Left ventricle myocardium superior (tissue), 1 donor: Measurements from ENCODE around the gene MOCS2. TPM values are rescaled to one million over a fixed set of nuclear protein-coding genes. Genes with fewer than 3 reads are reported as not detected.

ENCODE experiments used
- ATAC-seq: fragments of 200-7000 bp; cut with Tn5 transposase; one replicate; pipeline ENCODE4 v1.9.1; 2020; ENCODE audit warnings: mild to moderate bottlenecking, moderate library complexity
- DNase-seq: peaks from one replicate; pipeline ENCODE4 v3.0.0-alpha.2; 2020
- intact Hi-C: fragments of 100-400 bp; cut with micrococcal nuclease; formaldehyde crosslinking; loops from one replicate; pipeline ENCODE4 v1.11.0; 2022
- total RNA-seq: library from RNA; stranded (reverse); fragmentation: NEBNext Ultra II Directional; extraction: Animal tissue kit (Norgen Biotek cat#: 25700); gene quantifications from one replicate; pipeline ENCODE4 v1.2.1, GENCODE V29; 2021
- donor health status: DM: no; HTN: yes; CAD: no; lungs with severe emphysema.

The MOCS2 gene
- total RNA-seq, 1 donor from 2014 or later, result 90.5 TPM

GRCh38 chr5:53099546-53099945 is 10.0 kb downstream of the MOCS2 start:
- intact Hi-C loops, result no loop called here
- no peak for DNase-seq
- no peak for ATAC-seq

- peak; percentile 66 for ATAC-seq
- intact Hi-C loops, result loop anchor here (1.0 kb wide), 1 partner anchor 148 kb away; no protein-coding TSS in a partner anchor
- no peak for DNase-seq
Measured at GRCh38 chr5:53095931-53096525, 13.5 kb downstream of the MOCS2 start.

- intact Hi-C loops, result no loop called here
- peak; percentile 73 for ATAC-seq
- no peak for DNase-seq
Measured at GRCh38 chr5:53095217-53095616, 14.3 kb downstream of the MOCS2 start.

GRCh38 chr5:53092242-53092641 is 17.3 kb downstream of the MOCS2 start:
- intact Hi-C loops, result no loop called here
- no peak for ATAC-seq

GRCh38 chr5:53091289-53091688 is 18.3 kb downstream of the MOCS2 start:
- intact Hi-C loops, result no loop called here
- DNase-seq (no peak), ATAC-seq (no peak)

More at GRCh38 chr5:53092242-53092641, 17.3 kb downstream of the MOCS2 start:
- DNase-seq, result no peak

GRCh38 chr5:53090229-53090628 is 19.3 kb downstream of the MOCS2 start:
- no peak for ATAC-seq
- DNase-seq, result no peak
- intact Hi-C loops, result no loop called here

- ATAC-seq, result no peak
- DNase-seq, result no peak
- intact Hi-C loops, result no loop called here
Measured at GRCh38 chr5:53089481-53089991, 20.0 kb downstream of the MOCS2 start.

GRCh38 chr5:53087621-53088121 is 21.9 kb downstream of the MOCS2 start:
- no peak for DNase-seq
- peak; percentile 35 for ATAC-seq

GRCh38 chr5:53087171-53087570 is 22.4 kb downstream of the MOCS2 start:
- DNase-seq, result no peak
- no peak for ATAC-seq
- intact Hi-C loops, result no loop called here

More at GRCh38 chr5:53087621-53088121, 21.9 kb downstream of the MOCS2 start:
- intact Hi-C loops, result no loop called here

GRCh38 chr5:53084546-53085255 is 24.9 kb downstream of the MOCS2 start:
- DNase-seq (no peak), ATAC-seq (no peak)
- intact Hi-C loops, result no loop called here

GRCh38 chr5:53083927-53084326 is 25.6 kb downstream of the MOCS2 start:
- ATAC-seq (no peak), DNase-seq (no peak)
- intact Hi-C loops, result no loop called here

- DNase-seq, result no peak
- ATAC-seq, result no peak
- intact Hi-C loops, result no loop called here
Measured at GRCh38 chr5:53080271-53080670, 29.3 kb downstream of the MOCS2 start.

- intact Hi-C loops, result no loop called here
- DNase-seq (no peak), ATAC-seq (no peak)
Measured at GRCh38 chr5:53076014-53076583, 33.5 kb downstream of the MOCS2 start.

GRCh38 chr5:53073348-53073747 is 36.2 kb downstream of the MOCS2 start:
- ATAC-seq (peak; percentile 22), DNase-seq (no peak)
- intact Hi-C loops, result no loop called here

- ATAC-seq (peak; percentile 66), DNase-seq (no peak)
- intact Hi-C loops, result no loop called here
Measured at GRCh38 chr5:53071738-53072137, 37.8 kb downstream of the MOCS2 start.

GRCh38 chr5:53071298-53071697 is 38.3 kb downstream of the MOCS2 start:
- ATAC-seq (no peak), DNase-seq (no peak)
- intact Hi-C loops, result no loop called here

- no peak for ATAC-seq
- DNase-seq, result no peak
- intact Hi-C loops, result no loop called here
Measured at GRCh38 chr5:53069626-53070025, 39.9 kb downstream of the MOCS2 start.

- no peak for DNase-seq
- no peak for ATAC-seq
- intact Hi-C loops, result no loop called here
Measured at GRCh38 chr5:53068291-53068836, 41.2 kb downstream of the MOCS2 start.

GRCh38 chr5:53067641-53068040 is 41.9 kb downstream of the MOCS2 start:
- ATAC-seq, result no peak
- intact Hi-C loops, result no loop called here
- DNase-seq, result no peak

GRCh38 chr5:53066088-53066487 is 43.5 kb downstream of the MOCS2 start:
- intact Hi-C loops, result no loop called here
- DNase-seq (no peak), ATAC-seq (no peak)
